Adrenal gland (tissue), 12 donors: ENCODE data around the gene IGHMBP2. TPM values are rescaled to one million over a fixed set of nuclear protein-coding genes. Genes with fewer than 3 reads are reported as not detected.

Experiments used
- DNase-seq, 7 donors: peaks; one replicate each; pipeline ENCODE4 v3.0.0-alpha.2; 2019 to 2020
- H3K27ac ChIP-seq, 5 donors: fragments of 200-600 bp; sonication (generic) in 4 of 5; 1 replicate in 3 of 5; 2 replicates in 2 of 5; pipeline versions ENCODE4 v1.5.1 to v1.8.0; 2016 to 2020; ENCODE audit warnings: mild to moderate bottlenecking in 1 of 5
- H3K27me3 ChIP-seq: fragments of 200-600 bp; 2 replicates; pipeline ENCODE4 v1.8.0; 2021
- H3K36me3 ChIP-seq, 2 donors: fragments of 200-600 bp; replicated peaks in 1 of 2; 1 replicate in 1 of 2; 2 replicates in 1 of 2; pipeline versions ENCODE4 v1.5.1 to v1.8.0; 2018 to 2022
- H3K4me1 ChIP-seq, 2 donors: fragments of 200-600 bp; replicated peaks in 1 of 2; 1 replicate in 1 of 2; 2 replicates in 1 of 2; pipeline versions ENCODE4 v1.5.1 to v1.8.0; 2018 to 2021
- H3K4me3 ChIP-seq, 4 donors: fragments of 200-600 bp; sonication (generic) in 3 of 4; one replicate each; pipeline ENCODE4 v1.5.1; 2016 to 2018
- H3K9me3 ChIP-seq, 3 donors: fragments of 200-600 bp; sonication (generic) in 1 of 3; replicated peaks in 1 of 3; 1 replicate in 2 of 3; 2 replicates in 1 of 3; pipeline versions ENCODE4 v1.5.1 to v1.8.0; 2016 to 2021
- CTCF ChIP-seq, 6 experiments: fragments of 450-650 bp in 4 of 6; fragments of 200-600 bp in 2 of 6; sonication (generic) in 1 of 6; IDR thresholded peaks; 1 replicate in 5 of 6; 2 replicates in 1 of 6; pipeline versions ENCODE4 v1.5.1 to v1.8.0; 2016 to 2021; ENCODE audit warnings: antibody characterized with exemption in 6 of 6, mild to moderate bottlenecking in 2 of 6, moderate library complexity in 1 of 6
- POLR2A ChIP-seq, 2 donors: fragments of 450-650 bp; IDR thresholded peaks; one replicate each; pipeline ENCODE4 v1.6.1; 2017; ENCODE audit warnings: antibody characterized with exemption in 2 of 2, mild to moderate bottlenecking in 2 of 2, moderate library complexity in 1 of 2
- WGBS, 4 donors: extraction: QIAGEN DNeasy Blood & Tissue Kit in 2 of 4; methylation state at CpG; one replicate each; pipeline versions ENCODE4 v1.1.5 to v1.1.7; 2013 to 2017; 5-methylcytosine and 5-hydroxymethylcytosine counted together
- intact Hi-C, 2 donors: fragments of 100-400 bp; cut with DNase I; formaldehyde crosslinking; loops; one replicate each; pipeline versions ENCODE4 v1.14.1 to v1.15.0; 2022 to 2023
- polyA plus RNA-seq, 3 donors: library from polyadenylated mRNA; stranded (reverse); fragments of 200-250 nt in 2 of 3; fragments of 350-450 nt in 1 of 3; fragmentation: Illumina TruSeq in 1 of 3; extraction: RNeasy Lipid Tissue Mini Kit (QIAGEN cat#74804) in 1 of 3; gene quantifications; one replicate each; pipeline ENCODE4 v1.2.3, GENCODE V29; 2013 to 2014
- total RNA-seq, 9 donors: library from RNA; depleted of rRNA in 4 of 9; stranded (reverse); fragments of >200 nt in 4 of 9; fragments of 120-200 nt in 1 of 9; fragmentation: NEBNext Ultra II Directional in 1 of 9; extraction: Animal tissue kit (Norgen Biotek cat#: 25700) in 1 of 9; gene quantifications; one replicate each; pipeline versions ENCODE4 v1.1.0 to v1.2.4, GENCODE V29; 2013 to 2023
- donor health status: healthy with polysubstance abuse.
- donor health status: Bipolar disorder and iron deficiency.
- donor health status: DM: yes; HTN: yes; CAD: no.
- donor health status: DM: no; HTN: no; CAD: no.
- donor health status: DM: no; HTN: no; CAD: no.
- donor health status: DM: yes; HTN: yes; CAD: no.

Gene IGHMBP2
- total and polyA plus RNA-seq, 12 donors, result 7.9 to 40.6 (median 16.3) TPM

- TF ChIP-seq POLR2A (IDR thresholded peaks at IDR 0.05) (no peak), CTCF (IDR thresholded peaks at IDR 0.05) (no peak)
- Histone ChIP-seq H3K4me3 (no peak overlapping the region), H3K4me1 (no peaks in the 10 kb centered on the region), H3K27me3 (no peaks in the 10 kb centered on the region), H3K36me3 (peaks cover 0 to 61% of the 10 kb centered on the region in 2 donors), H3K27ac (no peak overlapping the region), H3K9me3 (no peaks in the 10 kb centered on the region)
- WGBS, 4 donors, result 86 to 95% (median 88%) methylated on average over 11 to 17 of the region's 17 CpGs
- no peak for DNase-seq
- intact Hi-C loops, result loop anchor here in 1 of 2 donors (10.0 kb wide), 1 partner anchor 146 kb away; no protein-coding TSS in a partner anchor
These were observed 35.3 kb downstream of the IGHMBP2 start for GRCh38 chr11:68938816-68939582.

GRCh38 chr11:68939583-68940555, 36.2 kb downstream of the IGHMBP2 start:
- TF ChIP-seq POLR2A (IDR thresholded peaks at IDR 0.05), result no peak
- TF ChIP-seq CTCF (IDR thresholded peaks at IDR 0.05), result no peak
- Histone ChIP-seq H3K36me3 (peaks cover 0 to 53% of the 10 kb centered on the region in 2 donors), H3K9me3 (no peaks in the 10 kb centered on the region), H3K27ac (no peak overlapping the region), H3K4me3 (no peak overlapping the region), H3K4me1 (no peaks in the 10 kb centered on the region), H3K27me3 (no peaks in the 10 kb centered on the region)
- DNase-seq, result no peak
- WGBS, 4 donors, result 88 to 92% (median 90%) methylated on average over 30 to 33 of the region's 33 CpGs
- intact Hi-C loops, result loop anchor here in 1 of 2 donors (10.0 kb wide), 1 partner anchor 145 kb away; no protein-coding TSS in a partner anchor

- H3K9me3 ChIP-seq, result no peaks in the 10 kb centered on the region
- no peak overlapping the region for H3K4me3 ChIP-seq
- no peak overlapping the region for H3K27ac ChIP-seq
- H3K4me1 ChIP-seq, result no peaks in the 10 kb centered on the region
- TF ChIP-seq POLR2A (IDR thresholded peaks at IDR 0.05) (no peak), CTCF (IDR thresholded peaks at IDR 0.05) (no peak)
- peaks cover 0 to 45% of the 10 kb centered on the region in 2 donors for H3K36me3 ChIP-seq
- 84 to 94% (median 93%) methylated on average over 14 to 20 of the region's 20 CpGs for WGBS, 4 donors
- no peak for DNase-seq
- intact Hi-C loops, result no loop called here
- H3K27me3 ChIP-seq, result no peaks in the 10 kb centered on the region
These were observed 37.1 kb downstream of the IGHMBP2 start for GRCh38 chr11:68940651-68941323.
